ENCODE measurements around the gene SFT2D3. TPM values are rescaled to one million over a fixed set of nuclear protein-coding genes. Genes with fewer than 3 reads are reported as not detected.

SFT2D3 gene
- total and polyA plus RNA-seq, 2 of the 13 experiments (the other 11 are each of a cell fraction or from before 2014, with no cell fraction given): 8.3 to 9.4 TPM

- no peak for TF ChIP-seq HOXA9 (CRISPR knock-in tag; IDR thresholded peaks at IDR 0.05; ENCODE audit: borderline replicate concordance)
- peak; percentile 79; the same call in 1 of the 2 replicates for TF ChIP-seq CBX5 (CRISPR knock-in tag; IDR thresholded peaks at IDR 0.05; ENCODE audit: borderline replicate concordance)
- TF ChIP-seq DMAP1 (CRISPR knock-in tag; IDR thresholded peaks at IDR 0.05): peak; percentile 59
- no peak for TF ChIP-seq GTF3A (CRISPR knock-in tag; conservative IDR thresholded peaks at IDR 0.05)
- TF ChIP-seq TBP (CRISPR knock-in tag; IDR thresholded peaks at IDR 0.05): no peak
- TF ChIP-seq BCLAF1 (IDR thresholded peaks at IDR 0.05): no peak
- peak; percentile 70; the same call in 1 of the 2 replicates for TF ChIP-seq YEATS2 (CRISPR knock-in tag; IDR thresholded peaks at IDR 0.05; ENCODE audit: borderline replicate concordance)
- no peak for TF ChIP-seq SRSF1 (optimal IDR thresholded peaks at IDR 0.05; ENCODE audit: low read depth, low read length)
- TF ChIP-seq ZNF335 (CRISPR knock-in tag; IDR thresholded peaks at IDR 0.05): no peak
- TF ChIP-seq, protein P1, sequence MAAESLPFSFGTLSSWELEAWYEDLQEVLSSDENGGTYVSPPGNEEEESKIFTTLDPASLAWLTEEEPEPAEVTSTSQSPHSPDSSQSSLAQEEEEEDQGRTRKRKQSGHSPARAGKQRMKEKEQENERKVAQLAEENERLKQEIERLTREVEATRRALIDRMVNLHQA (CRISPR knock-in tag; IDR thresholded peaks at IDR 0.05): no peak
- no peak for TF ChIP-seq NFRKB (IDR thresholded peaks at IDR 0.05)
- peak; percentile 13 for TF ChIP-seq ZEB1 (IDR thresholded peaks at IDR 0.05; ENCODE audit: insufficient replicate concordance, low read depth)
- TF ChIP-seq, protein P2, sequence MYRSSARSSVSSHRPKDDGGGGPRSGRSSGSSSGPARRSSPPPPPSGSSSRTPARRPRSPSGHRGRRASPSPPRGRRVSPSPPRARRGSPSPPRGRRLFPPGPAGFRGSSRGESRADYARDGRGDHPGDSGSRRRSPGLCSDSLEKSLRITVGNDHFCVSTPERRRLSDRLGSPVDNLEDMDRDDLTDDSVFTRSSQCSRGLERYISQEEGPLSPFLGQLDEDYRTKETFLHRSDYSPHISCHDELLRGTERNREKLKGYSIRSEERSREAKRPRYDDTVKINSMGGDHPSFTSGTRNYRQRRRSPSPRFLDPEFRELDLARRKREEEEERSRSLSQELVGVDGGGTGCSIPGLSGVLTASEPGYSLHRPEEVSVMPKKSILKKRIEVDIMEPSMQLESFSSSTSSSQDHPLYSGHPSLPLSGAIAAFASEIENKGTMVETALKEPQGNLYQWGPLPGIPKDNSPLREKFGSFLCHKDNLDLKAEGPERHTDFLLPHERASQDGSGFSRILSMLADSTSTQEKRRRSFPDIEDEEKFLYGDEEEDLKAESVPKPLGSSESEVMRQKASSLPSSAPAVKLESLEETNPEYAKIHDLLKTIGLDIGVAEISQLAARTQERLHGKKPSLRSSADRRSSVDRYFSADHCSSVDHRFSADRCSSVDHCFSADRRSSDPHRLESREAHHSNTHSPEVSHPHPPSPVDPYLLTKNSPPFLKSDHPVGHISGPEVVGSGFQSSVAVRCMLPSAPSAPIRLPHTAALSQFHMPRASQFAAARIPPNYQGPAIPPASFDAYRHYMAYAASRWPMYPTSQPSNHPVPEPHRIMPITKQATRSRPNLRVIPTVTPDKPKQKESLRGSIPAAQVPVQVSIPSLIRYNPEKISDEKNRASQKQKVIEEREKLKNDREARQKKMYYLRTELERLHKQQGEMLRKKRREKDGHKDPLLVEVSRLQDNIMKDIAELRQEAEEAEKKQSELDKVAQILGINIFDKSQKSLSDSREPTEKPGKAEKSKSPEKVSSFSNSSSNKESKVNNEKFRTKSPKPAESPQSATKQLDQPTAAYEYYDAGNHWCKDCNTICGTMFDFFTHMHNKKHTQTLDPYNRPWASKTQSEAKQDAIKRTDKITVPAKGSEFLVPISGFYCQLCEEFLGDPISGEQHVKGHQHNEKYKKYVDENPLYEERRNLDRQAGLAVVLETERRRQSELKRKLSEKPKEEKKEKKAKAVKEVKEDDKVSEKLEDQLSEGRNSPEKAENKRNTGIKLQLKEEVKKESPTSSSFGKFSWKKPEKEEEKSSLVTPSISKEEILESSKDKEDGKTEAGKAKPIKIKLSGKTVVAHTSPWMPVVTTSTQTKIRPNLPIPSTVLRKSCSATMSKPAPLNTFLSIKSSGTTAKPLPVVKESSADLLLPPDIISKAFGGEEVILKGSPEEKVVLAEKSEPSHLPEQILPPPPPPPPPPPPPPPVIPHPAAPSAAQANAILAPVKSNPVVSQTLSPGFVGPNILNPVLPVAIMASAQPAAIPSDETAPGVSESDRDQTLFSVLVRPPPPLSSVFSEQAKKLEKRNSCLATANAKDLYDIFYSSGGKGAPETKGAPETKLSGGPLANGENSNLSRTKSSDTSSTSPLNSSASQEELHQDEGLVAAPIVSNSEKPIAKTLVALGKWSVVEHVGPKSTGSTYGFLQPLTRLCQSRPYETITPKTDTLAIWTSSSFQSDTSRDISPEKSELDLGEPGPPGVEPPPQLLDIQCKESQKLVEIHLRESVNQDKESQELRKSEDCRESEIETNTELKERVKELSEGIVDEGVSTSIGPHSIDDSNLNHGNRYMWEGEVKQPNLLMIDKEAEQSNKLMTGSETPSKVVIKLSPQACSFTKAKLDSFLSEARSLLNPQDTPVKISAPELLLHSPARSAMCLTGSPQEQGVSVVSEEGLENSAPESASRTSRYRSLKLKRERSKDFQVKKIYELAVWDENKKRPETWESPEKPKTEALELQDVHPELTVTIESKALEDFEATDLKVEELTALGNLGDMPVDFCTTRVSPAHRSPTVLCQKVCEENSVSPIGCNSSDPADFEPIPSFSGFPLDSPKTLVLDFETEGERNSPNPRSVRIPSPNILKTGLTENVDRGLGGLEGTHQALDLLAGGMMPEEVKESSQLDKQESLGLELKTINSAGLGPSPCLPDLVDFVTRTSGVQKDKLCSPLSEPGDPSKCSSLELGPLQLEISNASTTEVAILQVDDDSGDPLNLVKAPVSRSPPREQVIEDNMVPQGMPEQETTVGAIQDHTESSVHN (CRISPR knock-in tag; IDR thresholded peaks at IDR 0.05): 0 out of 2 replicates have a peak, but pooled peaks have one; percentile 2
- TF ChIP-seq SKI (IDR thresholded peaks at IDR 0.05; ENCODE audit: partially characterized antibody): peak; percentile 28
Observed at GRCh38 chr2:127700527-127701192, 637 bp upstream of the SFT2D3 start (continued).

All from HepG2 (cell line).